ENCODE measurements around the gene RBM12.

The RBM12 gene

GRCh38 chr20:35618263-35619131 lies 46.2 kb downstream of the RBM12 start:
- Histone ChIP-seq H3K36me3 (ENCODE audit: insufficient read depth, low read length) (peaks cover 6% of the 10 kb centered on the region), H3K9me3 (ENCODE audit: low read length) (no peaks in the 10 kb centered on the region), H3K4me1 (ENCODE audit: insufficient read depth, low read length) (peaks cover 12% of the 10 kb centered on the region), H2AFZ (ENCODE audit: low read depth, low read length) (no peak overlapping the region), H3K4me3 (ENCODE audit: low read length) (no peak overlapping the region), H3K27me3 (ENCODE audit: insufficient read depth, low read length) (no peaks in the 10 kb centered on the region)

- Histone ChIP-seq H3K36me3 (ENCODE audit: insufficient read depth, low read length) (peaks cover 6% of the 10 kb centered on the region), H3K4me3 (ENCODE audit: low read length) (peak overlapping the region; percentile 37)
Measured at GRCh38 chr20:35617397-35618262, 47.1 kb downstream of the RBM12 start.

GRCh38 chr20:35616465-35617396 lies 48.0 kb downstream of the RBM12 start:
- peak overlapping the region; percentile 44 for H3K4me3 ChIP-seq (ENCODE audit: low read length)

More at GRCh38 chr20:35617397-35618262, 47.1 kb downstream of the RBM12 start:
- Histone ChIP-seq H3K4me1 (ENCODE audit: insufficient read depth, low read length) (peaks cover 12% of the 10 kb centered on the region), H2AFZ (ENCODE audit: low read depth, low read length) (peak overlapping the region; percentile 49), H3K27me3 (ENCODE audit: insufficient read depth, low read length) (no peaks in the 10 kb centered on the region), H3K9me3 (ENCODE audit: low read length) (no peaks in the 10 kb centered on the region)

GRCh38 chr20:35615667-35616464 lies 48.8 kb downstream of the RBM12 start, which contains the start of gene SPAG4:
Gene SPAG4 (plus strand): TSS chr20:35615829. CDS start chr20:35616004, 175 bp downstream.
- Histone ChIP-seq H2AFZ (ENCODE audit: low read depth, low read length) (peak within 1 kb of the TSS; percentile 96), H3K27me3 (ENCODE audit: insufficient read depth, low read length) (no peaks in the 10 kb centered on the region), H3K4me1 (ENCODE audit: insufficient read depth, low read length) (peaks cover 12% of the 10 kb centered on the region), H3K9me3 (ENCODE audit: low read length) (no peaks in the 10 kb centered on the region), H3K4me3 (ENCODE audit: low read length) (peak within 1 kb of the TSS; percentile 44), H3K36me3 (ENCODE audit: insufficient read depth, low read length) (no peaks in the 10 kb centered on the region)

More at GRCh38 chr20:35616465-35617396, 48.0 kb downstream of the RBM12 start:
- Histone ChIP-seq H3K27me3 (ENCODE audit: insufficient read depth, low read length) (no peaks in the 10 kb centered on the region), H3K36me3 (ENCODE audit: insufficient read depth, low read length) (peaks cover 6% of the 10 kb centered on the region), H3K4me1 (ENCODE audit: insufficient read depth, low read length) (peaks cover 12% of the 10 kb centered on the region), H2AFZ (ENCODE audit: low read depth, low read length) (peak overlapping the region; percentile 49), H3K9me3 (ENCODE audit: low read length) (no peaks in the 10 kb centered on the region)

GRCh38 chr20:35611482-35611881 lies 53.2 kb downstream of the RBM12 start:
- no peak overlapping the region for H3K4me3 ChIP-seq (ENCODE audit: low read length)

GRCh38 chr20:35610833-35611427 lies 53.8 kb downstream of the RBM12 start:
- Histone ChIP-seq H2AFZ (ENCODE audit: low read depth, low read length) (no peak overlapping the region), H3K27me3 (ENCODE audit: insufficient read depth, low read length) (no peaks in the 10 kb centered on the region), H3K4me3 (ENCODE audit: low read length) (no peak overlapping the region), H3K36me3 (ENCODE audit: insufficient read depth, low read length) (no peaks in the 10 kb centered on the region), H3K9me3 (ENCODE audit: low read length) (no peaks in the 10 kb centered on the region), H3K4me1 (ENCODE audit: insufficient read depth, low read length) (no peaks in the 10 kb centered on the region)

More at GRCh38 chr20:35611482-35611881, 53.2 kb downstream of the RBM12 start:
- Histone ChIP-seq H3K9me3 (ENCODE audit: low read length) (no peaks in the 10 kb centered on the region), H3K27me3 (ENCODE audit: insufficient read depth, low read length) (no peaks in the 10 kb centered on the region), H2AFZ (ENCODE audit: low read depth, low read length) (no peak overlapping the region), H3K36me3 (ENCODE audit: insufficient read depth, low read length) (no peaks in the 10 kb centered on the region), H3K4me1 (ENCODE audit: insufficient read depth, low read length) (no peaks in the 10 kb centered on the region)

GRCh38 chr20:35607003-35607735 lies 57.5 kb downstream of the RBM12 start:
- no peak overlapping the region for H2AFZ ChIP-seq (ENCODE audit: low read depth, low read length)
- peaks cover 17% of the 10 kb centered on the region for H3K27me3 ChIP-seq (ENCODE audit: insufficient read depth, low read length)
- H3K36me3 ChIP-seq (ENCODE audit: insufficient read depth, low read length) = no peaks in the 10 kb centered on the region
- H3K9me3 ChIP-seq (ENCODE audit: low read length) = no peaks in the 10 kb centered on the region
- no peak overlapping the region for H3K4me3 ChIP-seq (ENCODE audit: low read length)
- H3K4me1 ChIP-seq (ENCODE audit: insufficient read depth, low read length) = no peaks in the 10 kb centered on the region

GRCh38 chr20:35606127-35606526 lies 58.6 kb downstream of the RBM12 start:
- no peak overlapping the region for H2AFZ ChIP-seq (ENCODE audit: low read depth, low read length)
- no peak overlapping the region for H3K4me3 ChIP-seq (ENCODE audit: low read length)
- no peaks in the 10 kb centered on the region for H3K9me3 ChIP-seq (ENCODE audit: low read length)

GRCh38 chr20:35604449-35604747 lies 60.3 kb downstream of the RBM12 start:
- Histone ChIP-seq H3K36me3 (ENCODE audit: insufficient read depth, low read length) (no peaks in the 10 kb centered on the region), H3K4me1 (ENCODE audit: insufficient read depth, low read length) (peaks cover 5% of the 10 kb centered on the region), H2AFZ (ENCODE audit: low read depth, low read length) (no peak overlapping the region), H3K4me3 (ENCODE audit: low read length) (no peak overlapping the region), H3K9me3 (ENCODE audit: low read length) (no peaks in the 10 kb centered on the region), H3K27me3 (ENCODE audit: insufficient read depth, low read length) (peaks cover 42% of the 10 kb centered on the region)

More at GRCh38 chr20:35606127-35606526, 58.6 kb downstream of the RBM12 start:
- Histone ChIP-seq H3K4me1 (ENCODE audit: insufficient read depth, low read length) (peaks cover 3% of the 10 kb centered on the region), H3K27me3 (ENCODE audit: insufficient read depth, low read length) (peaks cover 25% of the 10 kb centered on the region), H3K36me3 (ENCODE audit: insufficient read depth, low read length) (no peaks in the 10 kb centered on the region)

- H3K4me1 ChIP-seq (ENCODE audit: insufficient read depth, low read length) = peaks cover 5% of the 10 kb centered on the region
- no peaks in the 10 kb centered on the region for H3K9me3 ChIP-seq (ENCODE audit: low read length)
- H2AFZ ChIP-seq (ENCODE audit: low read depth, low read length) = no peak overlapping the region
- no peak overlapping the region for H3K4me3 ChIP-seq (ENCODE audit: low read length)
- H3K36me3 ChIP-seq (ENCODE audit: insufficient read depth, low read length) = no peaks in the 10 kb centered on the region
- H3K27me3 ChIP-seq (ENCODE audit: insufficient read depth, low read length) = peaks cover 47% of the 10 kb centered on the region
Measured at GRCh38 chr20:35603695-35604448, 60.8 kb downstream of the RBM12 start.
